HG03354 (cell line): ENCODE measurements around the gene OR51B4.
"Not testable (repeated sequence)": the region's sequence is repeated elsewhere in the genome, so short reads cannot be mapped to it uniquely, and the experiment has no call there.

Source experiments
- ATAC-seq: cut with Tn5 transposase; IDR thresholded peaks from one replicate; pipeline ENCODE4 v1.9.1; 2021; ENCODE audit warnings: mild to moderate bottlenecking; ENCODE audit not compliant: unreplicated experiment, poor library complexity, severe bottlenecking

Gene OR51B4

DNA sequence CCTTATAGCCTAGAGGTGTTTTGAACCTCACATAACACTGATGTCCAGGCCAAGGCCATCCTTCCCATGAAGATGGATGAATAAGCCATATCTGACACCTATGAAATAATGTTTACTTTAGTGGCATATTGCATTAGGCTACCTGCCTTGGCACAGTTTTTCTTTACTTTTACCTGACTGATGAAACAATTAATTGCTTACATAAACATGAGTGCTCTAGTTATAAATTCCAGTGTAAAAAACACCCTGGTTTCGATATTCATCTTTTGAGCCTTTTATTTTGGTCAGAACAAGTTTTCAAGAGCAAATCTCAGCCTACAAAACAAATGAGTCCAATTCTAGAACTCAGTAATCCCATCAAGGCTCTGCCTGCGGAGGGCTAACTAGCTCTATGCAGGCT lies 25.0 kb downstream of the OR51B4 start:
- ATAC-seq: no peak

- no peak for ATAC-seq
Observed at GRCh38 chr11:5275369-5276110, 26.2 kb downstream of the OR51B4 start.

DNA sequence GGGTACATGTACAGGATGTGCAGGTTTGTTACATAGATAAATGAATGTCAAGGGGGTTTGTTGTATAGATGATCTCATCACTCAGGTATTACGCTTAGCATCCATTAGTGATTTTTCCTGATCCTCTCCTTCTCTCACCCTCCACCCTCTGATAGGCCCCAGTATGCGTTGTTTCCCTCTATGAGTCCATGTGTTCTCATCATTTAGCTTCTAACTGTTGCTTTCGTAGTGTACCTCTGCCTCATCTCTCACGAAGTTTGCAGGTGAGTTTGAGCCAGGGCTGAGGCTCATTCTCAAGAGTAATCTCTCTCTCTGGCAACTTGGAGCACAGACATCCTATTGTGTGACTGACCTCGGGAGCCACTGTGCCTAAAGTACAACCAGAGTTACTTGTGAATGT lies 27.4 kb downstream of the OR51B4 start:
- no peak for ATAC-seq

DNA sequence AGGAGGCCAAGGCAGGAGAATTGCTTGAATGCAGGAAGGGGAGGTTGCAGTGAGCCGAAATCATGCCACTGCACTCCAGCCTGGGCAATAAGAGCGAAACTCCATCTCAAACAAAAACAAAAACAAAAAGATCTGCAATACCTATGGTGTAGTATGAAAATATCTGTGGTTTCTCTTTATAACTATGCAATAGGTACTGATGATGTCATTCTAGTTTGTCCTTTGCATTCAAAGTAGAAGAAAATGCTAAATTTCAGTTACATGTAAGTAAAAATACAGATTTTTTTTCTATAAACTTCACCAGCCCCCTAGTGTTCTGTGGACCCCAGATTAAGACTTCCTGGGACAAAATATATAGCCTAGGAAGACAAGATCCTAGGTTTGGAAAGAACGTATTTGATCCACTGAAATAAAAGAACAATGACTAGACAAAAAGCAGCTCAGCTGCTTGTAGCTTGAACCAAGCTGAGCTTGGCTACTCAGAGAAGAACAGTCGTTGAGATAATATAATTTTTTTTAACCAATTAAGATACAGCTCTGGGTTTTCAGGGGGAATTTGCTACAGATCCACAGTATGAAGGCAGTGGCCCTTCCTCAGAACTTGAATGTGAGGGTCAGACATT lies 29.2 kb downstream of the OR51B4 start:
- no peak for ATAC-seq

GRCh38 chr11:5269715-5270147 lies 32.0 kb downstream of the OR51B4 start, which contains the start of gene HBE1:
Gene HBE1, minus strand, starts transcription at chr11:5269945. Its CDS starts 55 bp downstream, at chr11:5269890.
- no peak for ATAC-seq

GRCh38 chr11:5267033-5267563 lies 34.6 kb downstream of the OR51B4 start:
- ATAC-seq: no peak

- ATAC-seq: no peak
Observed at GRCh38 chr11:5266609-5267008, 35.1 kb downstream of the OR51B4 start.

DNA sequence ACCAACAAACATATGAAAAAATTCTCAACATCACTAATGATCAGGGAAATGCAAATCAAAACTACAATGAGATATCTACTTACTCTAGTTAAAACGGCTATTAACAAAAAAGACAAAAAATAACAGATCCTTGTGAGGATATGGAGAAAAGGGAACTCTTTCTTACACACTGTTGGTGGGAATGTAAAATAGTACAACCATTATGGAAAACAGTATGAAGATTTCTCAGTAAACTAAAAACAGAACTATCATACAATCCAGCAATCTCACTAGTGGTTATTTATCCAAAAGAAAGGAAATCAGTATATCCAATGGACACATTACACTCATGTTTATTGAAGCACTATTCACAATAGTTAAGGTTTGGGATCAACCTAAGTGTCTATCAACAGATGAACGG lies 35.9 kb downstream of the OR51B4 start:
- ATAC-seq: no peak

- ATAC-seq: no peak
Observed at GRCh38 chr11:5258543-5259262, 43.0 kb downstream of the OR51B4 start.

DNA sequence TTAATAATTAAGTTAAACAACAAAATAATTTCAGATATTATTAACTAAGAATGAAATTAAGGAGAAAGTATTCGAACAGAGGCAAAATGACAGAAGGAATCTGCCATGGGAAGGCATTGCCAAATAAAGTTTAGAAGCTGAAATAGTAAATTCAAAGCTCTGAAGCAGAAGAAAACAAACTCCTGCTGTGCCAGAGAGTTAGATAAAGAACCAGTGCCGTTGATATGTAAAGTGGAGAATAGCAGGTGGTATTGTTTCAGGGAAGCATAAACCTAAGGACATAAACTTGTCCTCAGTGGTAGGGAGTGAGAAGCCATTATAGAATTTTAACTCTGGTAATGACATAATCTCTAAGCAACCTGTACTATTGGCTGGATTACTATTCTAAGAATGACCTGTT lies 44.5 kb downstream of the OR51B4 start:
- no peak for ATAC-seq

DNA sequence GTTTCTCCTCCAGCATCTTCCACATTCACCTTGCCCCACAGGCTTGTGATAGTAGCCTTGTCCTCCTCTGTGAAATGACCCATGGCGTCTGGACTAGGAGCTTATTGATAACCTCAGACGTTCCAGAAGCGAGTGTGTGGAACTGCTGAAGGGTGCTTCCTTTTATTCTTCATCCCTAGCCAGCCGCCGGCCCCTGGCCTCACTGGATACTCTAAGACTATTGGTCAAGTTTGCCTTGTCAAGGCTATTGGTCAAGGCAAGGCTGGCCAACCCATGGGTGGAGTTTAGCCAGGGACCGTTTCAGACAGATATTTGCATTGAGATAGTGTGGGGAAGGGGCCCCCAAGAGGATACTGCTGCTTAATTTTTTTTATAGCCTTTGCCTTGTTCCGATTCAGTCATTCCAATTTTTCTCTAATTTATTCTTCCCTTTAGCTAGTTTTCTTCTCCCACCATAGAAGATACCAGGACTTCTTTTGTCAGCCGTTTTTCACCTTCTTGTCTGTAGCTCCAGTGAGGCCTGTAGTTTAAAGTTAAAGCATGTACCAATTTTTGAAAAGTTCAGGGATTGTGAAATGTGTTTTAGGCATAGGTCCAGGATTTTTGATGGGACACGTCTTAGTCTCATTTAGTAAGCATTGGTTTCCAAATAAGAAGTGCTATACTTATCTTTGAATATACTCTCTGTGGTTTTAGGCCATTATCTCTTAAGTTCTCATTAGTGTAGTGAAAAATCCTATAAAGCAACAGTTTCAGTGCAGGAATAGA lies 46.9 kb downstream of the OR51B4 start, which contains the start of gene HBG2:
TSS of gene HBG2 (minus strand) at position 136 of the 768 bp plus-strand sequence. CDS start at position 83, 53 bp downstream.
- ATAC-seq: not testable (repeated sequence)

- ATAC-seq: not testable (repeated sequence)
Observed at GRCh38 chr11:5254023-5254422, 47.7 kb downstream of the OR51B4 start.

- ATAC-seq: not testable (repeated sequence)
Observed at GRCh38 chr11:5253440-5253839, 48.3 kb downstream of the OR51B4 start.

GRCh38 chr11:5252919-5253265 lies 48.9 kb downstream of the OR51B4 start:
- ATAC-seq: no peak

GRCh38 chr11:5252192-5252918 lies 49.4 kb downstream of the OR51B4 start:
- ATAC-seq: no peak

GRCh38 chr11:5251746-5252145 lies 50.0 kb downstream of the OR51B4 start:
- ATAC-seq: no peak
